GM13976 (cell line): ENCODE results near the gene CACFD1.

Source experiments
- DNase-seq: peaks from one replicate; pipeline ENCODE4 v3.0.0; 2012; ENCODE audit warnings: low spot score
- in situ Hi-C: fragments of 300-500 bp; cut with MboI; formaldehyde crosslinking; loops from one replicate; pipeline ENCODE4 v1.12.0; 2022; ENCODE audit warnings: low sequenced_read_pairs, mixed read lengths, inconsistent platforms; ENCODE audit not compliant: unreplicated experiment
- TF ChIP-seq, protein P1 (sequence below): IDR thresholded peaks from 2 replicates; pipeline ENCODE4 v1.5.1; 2012; ENCODE audit warnings: borderline replicate concordance, mild to moderate bottlenecking; ENCODE audit not compliant: insufficient read depth; ENCODE audit errors: extremely low read depth, missing control alignments, control extremely low read depth

Gene CACFD1

GRCh38 chr9:133437753-133438531 is 21.8 kb upstream of the CACFD1 start:
- peak; percentile 74 for DNase-seq
- in situ Hi-C loops, result no loop called here
- TF ChIP-seq, protein P1, sequence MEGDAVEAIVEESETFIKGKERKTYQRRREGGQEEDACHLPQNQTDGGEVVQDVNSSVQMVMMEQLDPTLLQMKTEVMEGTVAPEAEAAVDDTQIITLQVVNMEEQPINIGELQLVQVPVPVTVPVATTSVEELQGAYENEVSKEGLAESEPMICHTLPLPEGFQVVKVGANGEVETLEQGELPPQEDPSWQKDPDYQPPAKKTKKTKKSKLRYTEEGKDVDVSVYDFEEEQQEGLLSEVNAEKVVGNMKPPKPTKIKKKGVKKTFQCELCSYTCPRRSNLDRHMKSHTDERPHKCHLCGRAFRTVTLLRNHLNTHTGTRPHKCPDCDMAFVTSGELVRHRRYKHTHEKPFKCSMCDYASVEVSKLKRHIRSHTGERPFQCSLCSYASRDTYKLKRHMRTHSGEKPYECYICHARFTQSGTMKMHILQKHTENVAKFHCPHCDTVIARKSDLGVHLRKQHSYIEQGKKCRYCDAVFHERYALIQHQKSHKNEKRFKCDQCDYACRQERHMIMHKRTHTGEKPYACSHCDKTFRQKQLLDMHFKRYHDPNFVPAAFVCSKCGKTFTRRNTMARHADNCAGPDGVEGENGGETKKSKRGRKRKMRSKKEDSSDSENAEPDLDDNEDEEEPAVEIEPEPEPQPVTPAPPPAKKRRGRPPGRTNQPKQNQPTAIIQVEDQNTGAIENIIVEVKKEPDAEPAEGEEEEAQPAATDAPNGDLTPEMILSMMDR, result peak; percentile 51

- in situ Hi-C loops, result no loop called here
- TF ChIP-seq, protein P1, result no peak
- DNase-seq, result no peak
These were observed 20.4 kb upstream of the CACFD1 start for GRCh38 chr9:133439337-133439736.

DNA sequence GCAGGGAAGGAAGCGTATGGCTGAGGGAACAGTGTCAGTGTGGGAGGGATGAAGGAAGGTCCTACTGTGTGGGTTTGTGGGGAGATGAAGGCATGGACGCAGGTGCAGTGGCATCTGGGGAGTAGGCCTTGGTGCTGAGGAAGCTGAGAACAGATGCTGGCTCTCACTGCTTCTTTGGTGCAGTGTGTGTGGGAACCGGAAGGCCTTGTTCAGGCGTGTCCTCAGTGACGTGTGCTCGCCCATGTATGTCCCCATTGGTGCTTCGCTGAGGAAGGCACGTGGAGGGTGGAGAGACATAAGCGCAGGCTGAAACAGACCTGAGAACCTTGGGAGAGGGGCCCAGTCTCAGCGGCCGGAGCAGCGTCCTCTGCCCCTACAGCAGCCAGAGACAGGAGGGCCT is 18.9 kb upstream of the CACFD1 start:
- in situ Hi-C loops, result no loop called here
- peak; percentile 90 for DNase-seq
- TF ChIP-seq, protein P1, result no peak

DNA sequence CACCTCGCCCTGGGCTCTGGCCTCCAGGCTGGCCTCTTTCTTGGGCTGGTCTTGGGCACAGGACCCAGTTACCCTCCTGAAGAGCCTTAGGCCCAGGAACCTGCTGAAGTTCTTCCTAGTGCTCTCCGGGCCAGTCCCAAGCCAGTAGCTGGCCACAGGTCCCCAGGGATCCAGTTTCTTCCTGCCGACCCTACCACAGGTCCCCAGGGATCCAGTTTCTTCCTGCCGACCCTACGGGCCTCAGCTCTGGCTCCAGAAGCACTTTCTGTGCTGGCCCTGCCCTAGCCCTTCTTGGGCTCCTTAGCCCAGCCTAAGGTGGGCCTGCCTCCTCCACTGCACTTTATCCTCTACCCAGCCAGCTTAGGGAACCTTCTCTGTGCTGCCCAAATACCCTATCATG is 18.2 kb upstream of the CACFD1 start:
- no peak for DNase-seq
- TF ChIP-seq, protein P1, result no peak
- in situ Hi-C loops, result no loop called here

DNA sequence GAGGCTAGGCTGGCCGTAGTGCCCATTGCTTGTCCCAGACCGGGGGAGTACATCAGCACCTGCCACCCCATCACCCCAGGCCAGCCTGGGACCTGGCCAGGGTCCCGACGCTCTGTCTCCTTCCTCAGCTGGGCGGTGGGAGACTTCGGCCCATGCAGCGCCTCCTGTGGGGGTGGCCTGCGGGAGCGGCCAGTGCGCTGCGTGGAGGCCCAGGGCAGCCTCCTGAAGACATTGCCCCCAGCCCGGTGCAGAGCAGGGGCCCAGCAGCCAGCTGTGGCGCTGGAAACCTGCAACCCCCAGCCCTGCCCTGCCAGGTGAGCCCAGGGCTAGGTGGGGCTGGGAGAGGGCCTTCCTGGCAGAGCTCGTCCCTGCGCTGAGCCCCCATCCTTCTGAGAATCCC is 16.5 kb upstream of the CACFD1 start:
- TF ChIP-seq, protein P1, result no peak
- DNase-seq, result no peak
- in situ Hi-C loops, result no loop called here

DNA sequence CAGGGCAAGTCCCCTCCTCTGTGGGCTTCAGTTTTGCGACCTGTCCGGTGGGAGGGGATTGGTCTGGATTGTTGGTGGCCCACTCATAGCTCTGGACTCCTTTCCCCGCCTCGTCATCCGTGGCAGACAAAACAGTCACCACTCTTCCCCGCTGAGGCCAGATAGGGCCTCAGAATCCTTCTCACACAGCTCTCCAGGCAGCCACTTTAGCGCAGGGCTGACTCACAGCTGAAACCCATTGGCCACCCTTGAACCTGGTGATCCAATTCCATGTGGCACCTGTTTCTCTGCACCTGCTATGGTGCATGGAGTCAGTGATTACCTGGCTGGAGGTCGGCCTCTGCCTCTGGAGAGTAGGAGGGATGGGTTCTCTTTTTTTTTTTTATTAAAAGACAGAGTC is 15.8 kb upstream of the CACFD1 start:
- in situ Hi-C loops, result no loop called here
- TF ChIP-seq, protein P1, result no peak
- DNase-seq, result no peak
